Skeletal muscle satellite cell (primary cell): ENCODE data around the gene SLC41A3.

Source experiments
- H3K27me3 ChIP-seq: 2 replicates; pipeline ENCODE4 v1.7.0; 2013; ENCODE audit warnings: low read length; ENCODE audit not compliant: control insufficient read depth, insufficient read depth
- H3K36me3 ChIP-seq: 2 replicates; pipeline ENCODE4 v1.7.0; 2013; ENCODE audit warnings: mild to moderate bottlenecking, control low read depth, low read length; ENCODE audit not compliant: insufficient read depth
- H3K4me1 ChIP-seq: 2 replicates; pipeline ENCODE4 v1.7.0; 2013; ENCODE audit warnings: low read length; ENCODE audit not compliant: control insufficient read depth, insufficient read depth
- H3K4me2 ChIP-seq: 2 replicates; pipeline ENCODE4 v1.7.0; 2013; ENCODE audit warnings: mild to moderate bottlenecking, low read length
- H3K4me3 ChIP-seq: 2 replicates; pipeline ENCODE4 v1.7.0; 2013; ENCODE audit warnings: low read length
- H3K9ac ChIP-seq: 2 replicates; pipeline ENCODE4 v1.7.0; 2013; ENCODE audit warnings: mild to moderate bottlenecking, low read depth, low read length, moderate library complexity
- H3K9me3 ChIP-seq: replicated peaks from 2 replicates; pipeline ENCODE4 v1.7.0; 2013; ENCODE audit warnings: mild to moderate bottlenecking, control low read depth, low read length

The SLC41A3 gene

GRCh38 chr3:126056088-126056487 is 27.8 kb downstream of the SLC41A3 start:
- H3K9me3 ChIP-seq, result no peaks in the 10 kb centered on the region
- H3K4me3 ChIP-seq, result no peak overlapping the region
- no peaks in the 10 kb centered on the region for H3K27me3 ChIP-seq
- H3K4me1 ChIP-seq, result peaks cover 34% of the 10 kb centered on the region
- H3K4me2 ChIP-seq, result peak overlapping the region; percentile 26
- H3K36me3 ChIP-seq, result no peaks in the 10 kb centered on the region
- no peak overlapping the region for H3K9ac ChIP-seq

- H3K4me3 ChIP-seq, result no peak overlapping the region
- no peak overlapping the region for H3K9ac ChIP-seq
- no peak overlapping the region for H3K4me2 ChIP-seq
- H3K36me3 ChIP-seq, result no peaks in the 10 kb centered on the region
- H3K27me3 ChIP-seq, result no peaks in the 10 kb centered on the region
- H3K4me1 ChIP-seq, result peaks cover 34% of the 10 kb centered on the region
- H3K9me3 ChIP-seq, result no peaks in the 10 kb centered on the region
Measured at GRCh38 chr3:126054870-126055269, 29.1 kb downstream of the SLC41A3 start.

- no peak overlapping the region for H3K4me3 ChIP-seq
- no peaks in the 10 kb centered on the region for H3K9me3 ChIP-seq
Measured at GRCh38 chr3:126053949-126054569, 29.9 kb downstream of the SLC41A3 start.

GRCh38 chr3:126053513-126053912 is 30.4 kb downstream of the SLC41A3 start:
- Histone ChIP-seq H3K9ac (no peak overlapping the region), H3K4me3 (no peak overlapping the region), H3K4me2 (no peak overlapping the region), H3K9me3 (no peaks in the 10 kb centered on the region), H3K27me3 (no peaks in the 10 kb centered on the region), H3K4me1 (peaks cover 23% of the 10 kb centered on the region), H3K36me3 (no peaks in the 10 kb centered on the region)

More at GRCh38 chr3:126053949-126054569, 29.9 kb downstream of the SLC41A3 start:
- Histone ChIP-seq H3K9ac (no peak overlapping the region), H3K36me3 (no peaks in the 10 kb centered on the region), H3K4me2 (no peak overlapping the region), H3K4me1 (peaks cover 28% of the 10 kb centered on the region), H3K27me3 (no peaks in the 10 kb centered on the region)

- no peaks in the 10 kb centered on the region for H3K36me3 ChIP-seq
- no peak overlapping the region for H3K9ac ChIP-seq
- H3K4me1 ChIP-seq, result peaks cover 18% of the 10 kb centered on the region
- H3K27me3 ChIP-seq, result no peaks in the 10 kb centered on the region
- H3K9me3 ChIP-seq, result no peaks in the 10 kb centered on the region
- H3K4me3 ChIP-seq, result no peak overlapping the region
- no peak overlapping the region for H3K4me2 ChIP-seq
Measured at GRCh38 chr3:126052196-126053058, 31.5 kb downstream of the SLC41A3 start.

- Histone ChIP-seq H3K4me2 (no peak overlapping the region), H3K9me3 (no peaks in the 10 kb centered on the region), H3K27me3 (no peaks in the 10 kb centered on the region), H3K4me3 (no peak overlapping the region), H3K36me3 (no peaks in the 10 kb centered on the region), H3K4me1 (peaks cover 11% of the 10 kb centered on the region), H3K9ac (no peak overlapping the region)
Measured at GRCh38 chr3:126051741-126052140, 32.2 kb downstream of the SLC41A3 start.

GRCh38 chr3:126051234-126051633 is 32.7 kb downstream of the SLC41A3 start:
- Histone ChIP-seq H3K36me3 (no peaks in the 10 kb centered on the region), H3K9me3 (no peaks in the 10 kb centered on the region), H3K4me1 (peaks cover 6% of the 10 kb centered on the region), H3K4me3 (no peak overlapping the region), H3K9ac (no peak overlapping the region), H3K4me2 (no peak overlapping the region), H3K27me3 (no peaks in the 10 kb centered on the region)

- no peaks in the 10 kb centered on the region for H3K9me3 ChIP-seq
- peaks cover 4% of the 10 kb centered on the region for H3K4me1 ChIP-seq
- H3K9ac ChIP-seq, result no peak overlapping the region
- no peaks in the 10 kb centered on the region for H3K36me3 ChIP-seq
- H3K4me3 ChIP-seq, result no peak overlapping the region
- no peaks in the 10 kb centered on the region for H3K27me3 ChIP-seq
- H3K4me2 ChIP-seq, result no peak overlapping the region
Measured at GRCh38 chr3:126050626-126051025, 33.3 kb downstream of the SLC41A3 start.

GRCh38 chr3:126050050-126050392 is 33.9 kb downstream of the SLC41A3 start:
- no peaks in the 10 kb centered on the region for H3K9me3 ChIP-seq
- H3K4me2 ChIP-seq, result no peak overlapping the region
- H3K36me3 ChIP-seq, result no peaks in the 10 kb centered on the region
- H3K4me1 ChIP-seq, result peaks cover 4% of the 10 kb centered on the region
- no peak overlapping the region for H3K9ac ChIP-seq
- H3K27me3 ChIP-seq, result no peaks in the 10 kb centered on the region
- H3K4me3 ChIP-seq, result no peak overlapping the region

GRCh38 chr3:126049289-126050049 is 34.5 kb downstream of the SLC41A3 start:
- Histone ChIP-seq H3K27me3 (no peaks in the 10 kb centered on the region), H3K4me3 (no peak overlapping the region), H3K9me3 (no peaks in the 10 kb centered on the region), H3K4me1 (peaks cover 4% of the 10 kb centered on the region), H3K4me2 (no peak overlapping the region), H3K36me3 (no peaks in the 10 kb centered on the region), H3K9ac (no peak overlapping the region)

- H3K4me1 ChIP-seq, result no peaks in the 10 kb centered on the region
- H3K9ac ChIP-seq, result no peak overlapping the region
- no peaks in the 10 kb centered on the region for H3K9me3 ChIP-seq
Measured at GRCh38 chr3:126040386-126040785, 43.5 kb downstream of the SLC41A3 start.

More at GRCh38 chr3:126040386-126040785, 43.5 kb downstream of the SLC41A3 start:
- no peaks in the 10 kb centered on the region for H3K27me3 ChIP-seq
- no peak overlapping the region for H3K4me3 ChIP-seq
- no peak overlapping the region for H3K4me2 ChIP-seq
- H3K36me3 ChIP-seq, result peaks cover 2% of the 10 kb centered on the region
